HG03025 (cell line): ENCODE measurements around the gene TAF5L.

Source experiments
- ATAC-seq: cut with Tn5 transposase; IDR thresholded peaks from one replicate; pipeline ENCODE4 v1.9.1; 2021; ENCODE audit warnings: mild to moderate bottlenecking, moderate library complexity; ENCODE audit not compliant: unreplicated experiment, low FRiP score

The TAF5L gene

DNA sequence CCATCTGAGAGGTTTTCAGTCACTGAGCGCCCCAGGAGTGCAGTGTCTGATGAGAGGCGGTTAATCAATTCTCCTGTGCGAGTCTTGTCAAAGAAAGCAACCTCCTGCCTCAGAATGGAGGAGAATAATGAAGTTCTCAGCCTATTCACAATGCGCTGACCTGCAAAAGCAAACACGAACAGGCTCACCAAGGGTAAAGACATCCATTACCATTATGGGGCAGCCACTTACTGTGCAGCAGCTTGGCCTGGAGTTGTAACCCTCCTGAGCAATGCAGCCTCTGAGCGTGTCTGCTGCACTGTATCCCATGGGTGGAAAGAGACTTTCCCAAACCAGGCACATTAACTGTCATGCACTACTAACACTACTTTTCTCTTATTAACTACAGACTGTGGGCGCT is 78.4 kb downstream of the TAF5L start:
- ATAC-seq = no peak

DNA sequence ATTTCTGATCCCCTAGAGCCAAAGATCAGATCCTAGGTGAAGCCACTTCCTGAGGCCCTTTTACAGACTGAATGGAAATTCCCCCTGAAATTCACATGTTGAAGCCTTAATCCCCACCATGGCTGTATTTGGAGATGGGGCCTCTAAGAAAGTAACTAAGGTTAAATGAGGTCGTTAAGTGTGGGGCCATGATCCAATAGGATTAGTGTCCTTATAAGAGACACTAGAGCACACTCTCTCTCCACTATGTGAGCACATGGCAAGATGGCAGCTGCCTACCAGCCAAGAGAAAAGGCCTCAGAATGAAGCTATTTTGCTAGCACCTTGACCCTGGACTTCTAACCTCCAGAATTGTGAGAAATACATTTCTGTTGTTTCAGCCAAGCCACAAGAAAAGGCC is 81.3 kb downstream of the TAF5L start:
- ATAC-seq = no peak
